Astrocyte of the spinal cord (primary cell): ENCODE data around the gene PTPN2.

Experiments used
- DNase-seq: peaks from one replicate; pipeline ENCODE4 v3.0.0; 2011; ENCODE audit warnings: low read depth, low spot score
- H3K4me3 ChIP-seq: 2 replicates; pipeline ENCODE4 v1.5.1; 2011; ENCODE audit warnings: low read depth, mild to moderate bottlenecking, low read length, moderate library complexity
- in situ Hi-C: cut with HindIII; loops from 2 replicates; pipeline ENCODE4 v1.10.0; 2017; ENCODE audit warnings: low sequenced_read_pairs
- TF ChIP-seq, protein P1 (sequence below): IDR thresholded peaks from 2 replicates; pipeline ENCODE4 v1.5.1; 2012; ENCODE audit warnings: low read depth, mild to moderate bottlenecking, low read length, inconsistent platforms

Gene PTPN2

DNA sequence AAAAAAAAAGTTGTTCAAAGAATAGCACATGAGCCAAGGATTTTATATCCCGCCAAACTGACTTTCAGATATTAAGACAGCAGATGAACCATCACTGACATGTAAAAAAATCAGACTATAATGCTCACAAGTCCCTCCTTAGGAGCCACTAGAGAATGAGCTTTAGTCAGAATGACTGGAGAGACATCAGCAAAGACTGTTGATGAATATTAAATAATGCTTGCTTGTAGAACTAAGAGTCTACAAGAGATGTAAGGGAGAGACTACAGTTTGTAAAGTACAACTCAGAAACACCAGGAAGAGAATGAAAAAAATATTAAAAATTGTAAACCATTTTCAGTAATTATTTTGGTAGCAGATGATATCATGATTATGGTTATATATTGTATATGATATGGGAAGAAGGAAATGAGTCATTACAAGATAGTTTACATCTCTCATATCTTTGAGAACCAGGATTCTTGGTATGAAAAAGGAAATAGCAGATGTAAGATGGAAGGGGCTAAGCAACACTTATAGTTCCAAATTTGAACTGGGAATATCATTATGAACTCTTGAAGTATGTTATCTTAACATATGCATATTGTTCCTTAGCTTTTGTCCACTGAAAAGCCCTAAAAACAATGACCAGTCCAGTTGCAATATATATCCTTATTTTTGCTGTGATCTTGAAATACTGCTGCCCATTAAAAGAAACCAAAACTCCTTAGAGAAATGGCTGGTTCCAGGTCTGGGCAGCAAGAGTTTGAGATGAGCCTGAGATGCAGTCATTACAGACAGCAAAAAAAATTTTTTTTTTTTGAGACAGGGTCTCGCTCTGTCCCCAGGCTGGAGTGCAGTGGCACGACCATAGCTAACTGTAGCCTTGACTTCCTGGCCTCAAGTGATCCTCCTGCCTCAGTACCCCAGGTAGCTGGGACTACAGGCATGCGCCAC lies 55.7 kb downstream of the PTPN2 start:
- no peak overlapping the region for H3K4me3 ChIP-seq
- TF ChIP-seq, protein P1, sequence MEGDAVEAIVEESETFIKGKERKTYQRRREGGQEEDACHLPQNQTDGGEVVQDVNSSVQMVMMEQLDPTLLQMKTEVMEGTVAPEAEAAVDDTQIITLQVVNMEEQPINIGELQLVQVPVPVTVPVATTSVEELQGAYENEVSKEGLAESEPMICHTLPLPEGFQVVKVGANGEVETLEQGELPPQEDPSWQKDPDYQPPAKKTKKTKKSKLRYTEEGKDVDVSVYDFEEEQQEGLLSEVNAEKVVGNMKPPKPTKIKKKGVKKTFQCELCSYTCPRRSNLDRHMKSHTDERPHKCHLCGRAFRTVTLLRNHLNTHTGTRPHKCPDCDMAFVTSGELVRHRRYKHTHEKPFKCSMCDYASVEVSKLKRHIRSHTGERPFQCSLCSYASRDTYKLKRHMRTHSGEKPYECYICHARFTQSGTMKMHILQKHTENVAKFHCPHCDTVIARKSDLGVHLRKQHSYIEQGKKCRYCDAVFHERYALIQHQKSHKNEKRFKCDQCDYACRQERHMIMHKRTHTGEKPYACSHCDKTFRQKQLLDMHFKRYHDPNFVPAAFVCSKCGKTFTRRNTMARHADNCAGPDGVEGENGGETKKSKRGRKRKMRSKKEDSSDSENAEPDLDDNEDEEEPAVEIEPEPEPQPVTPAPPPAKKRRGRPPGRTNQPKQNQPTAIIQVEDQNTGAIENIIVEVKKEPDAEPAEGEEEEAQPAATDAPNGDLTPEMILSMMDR = no peak
- no peak for DNase-seq
- in situ Hi-C loops = no loop called here

DNA sequence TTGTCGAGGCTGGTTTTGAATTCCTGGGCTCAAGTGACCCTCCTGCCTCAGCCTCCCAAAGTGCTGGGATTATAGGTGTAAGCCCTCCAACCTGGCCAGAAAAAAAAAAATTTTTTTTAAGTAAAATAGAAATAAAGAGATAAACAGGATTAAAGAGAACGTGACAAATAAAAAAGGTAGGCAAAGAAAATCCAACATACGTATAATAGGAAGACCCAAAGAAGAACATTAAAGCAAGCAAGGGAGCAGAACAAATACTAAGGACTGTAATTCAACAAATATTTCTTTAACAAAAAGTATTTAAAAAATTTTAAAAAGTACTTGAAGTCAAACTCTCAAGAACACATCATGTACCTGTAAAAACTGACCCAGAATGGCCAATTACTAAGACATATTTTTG lies 56.4 kb downstream of the PTPN2 start:
- no peak overlapping the region for H3K4me3 ChIP-seq
- no peak for DNase-seq
- in situ Hi-C loops = no loop called here
- TF ChIP-seq, protein P1 = no peak

DNA sequence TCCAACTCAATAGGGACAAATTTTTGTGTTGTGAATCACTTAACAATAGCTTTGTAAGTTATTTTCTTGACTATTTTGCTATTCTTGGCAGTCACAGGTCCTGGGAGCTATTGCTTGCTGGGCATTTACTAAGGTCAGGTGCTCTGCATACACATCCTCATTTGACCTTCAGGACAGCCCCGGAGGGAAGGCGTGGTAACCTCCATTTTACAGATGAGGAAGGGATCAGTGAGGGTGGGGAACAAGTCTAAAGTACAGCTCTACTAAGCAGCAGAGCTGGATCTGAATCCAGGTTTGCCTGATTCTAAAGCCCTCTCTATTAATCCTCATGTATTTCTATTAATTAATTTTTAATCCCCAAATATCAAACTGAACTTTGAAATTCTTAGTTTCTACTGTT lies 58.8 kb downstream of the PTPN2 start:
- H3K4me3 ChIP-seq = no peak overlapping the region
- in situ Hi-C loops = no loop called here
- TF ChIP-seq, protein P1 = no peak
- no peak for DNase-seq

DNA sequence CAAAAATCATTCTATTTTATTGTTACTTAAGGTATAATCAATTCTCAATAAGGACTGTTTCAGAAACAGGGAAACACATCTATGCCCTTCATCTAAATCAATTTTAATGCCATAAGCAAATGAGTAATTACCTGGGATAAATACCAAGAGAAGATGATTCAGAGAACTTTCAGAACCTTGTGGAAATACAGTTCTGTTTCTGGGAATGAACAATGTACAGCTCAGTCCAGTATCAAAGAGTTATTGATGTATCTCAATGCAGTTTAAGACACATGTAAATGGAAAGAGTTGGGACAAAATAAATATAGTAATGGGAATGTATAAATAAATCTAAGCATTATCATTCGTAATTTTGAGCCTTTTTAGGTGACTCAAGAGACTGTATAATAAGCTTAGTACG lies 60.1 kb downstream of the PTPN2 start:
- DNase-seq = no peak
- no peak overlapping the region for H3K4me3 ChIP-seq
- in situ Hi-C loops = no loop called here
- TF ChIP-seq, protein P1 = no peak

DNA sequence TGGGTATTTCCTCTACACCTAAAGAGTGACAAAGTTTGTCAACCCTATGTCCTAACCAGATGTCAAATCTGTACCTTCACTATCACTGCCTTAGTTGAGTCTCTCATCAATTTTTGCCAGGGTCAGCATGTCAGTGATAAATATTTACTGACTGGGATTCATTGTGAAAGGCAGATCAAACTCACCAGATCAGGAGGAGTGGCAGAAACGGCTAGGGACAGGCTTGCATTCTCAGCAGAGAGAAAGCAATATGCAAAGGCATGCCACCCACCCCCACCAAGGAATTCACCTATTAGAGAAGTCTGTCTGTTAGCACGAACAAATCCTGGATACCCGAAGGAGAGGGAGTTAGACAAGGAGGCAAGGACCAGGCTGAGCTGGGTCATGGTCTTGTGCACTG lies 62.6 kb downstream of the PTPN2 start:
- DNase-seq = no peak
- TF ChIP-seq, protein P1 = no peak
- in situ Hi-C loops = no loop called here
- no peak overlapping the region for H3K4me3 ChIP-seq

DNA sequence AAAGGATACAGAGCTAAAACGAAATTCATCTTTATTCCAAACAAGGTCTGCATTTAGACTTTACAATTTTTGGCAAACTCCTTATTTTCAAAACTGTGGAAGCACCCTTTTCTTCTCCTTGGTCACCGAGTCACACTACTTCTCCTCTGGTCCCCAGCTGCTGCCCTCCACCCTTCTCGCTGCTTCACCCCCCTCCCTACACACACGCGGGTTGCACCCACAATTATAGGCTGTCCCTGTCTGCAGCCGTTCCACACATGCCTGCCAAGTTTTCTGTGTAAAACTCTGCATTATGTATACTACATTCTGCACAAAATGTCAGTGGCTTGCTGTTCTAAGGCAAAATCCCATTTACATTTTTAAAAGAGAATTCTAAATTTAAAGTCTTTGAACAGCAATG lies 63.5 kb downstream of the PTPN2 start:
- in situ Hi-C loops = no loop called here
- no peak overlapping the region for H3K4me3 ChIP-seq
- TF ChIP-seq, protein P1 = no peak
- DNase-seq = no peak
